ENCODE data around the gene CIB2. TPM values are rescaled to one million over a fixed set of nuclear protein-coding genes. Genes with fewer than 3 reads are reported as not detected.
"Not testable (repeated sequence)": the region's sequence is repeated elsewhere in the genome, so short reads cannot be mapped to it uniquely, and the experiment has no call there.

CIB2 gene
- total RNA-seq, 1 donor from 2014 or later: 1.8 TPM

DNA sequence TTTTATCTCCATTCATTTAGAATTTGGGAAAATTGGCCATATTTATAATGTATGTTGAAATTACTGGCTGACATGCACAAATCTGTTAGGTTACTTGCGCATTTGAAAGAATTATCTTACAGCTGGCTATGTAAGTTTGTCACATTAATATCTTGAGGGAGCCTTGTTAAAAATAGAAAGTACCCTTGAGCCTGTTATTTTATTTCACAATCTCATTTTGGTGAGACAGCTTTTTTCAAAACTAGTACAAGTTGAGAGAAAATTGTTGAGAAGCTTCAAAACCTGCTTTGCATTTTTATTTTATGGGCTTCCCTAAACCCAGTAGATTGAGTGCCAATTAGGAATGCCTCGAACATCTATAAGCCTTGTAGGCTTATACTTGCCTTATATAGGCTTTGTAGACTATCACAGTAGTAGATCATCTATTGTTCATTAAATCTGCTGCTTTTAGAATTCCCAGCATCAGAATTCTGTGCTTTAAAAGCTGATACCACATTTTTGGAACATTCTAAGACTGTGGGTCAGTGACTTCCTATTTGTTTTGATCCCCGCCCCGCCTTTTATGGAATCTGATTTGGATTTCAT, 24.2 kb upstream of the CIB2 start:
- TF ChIP-seq, protein P1, sequence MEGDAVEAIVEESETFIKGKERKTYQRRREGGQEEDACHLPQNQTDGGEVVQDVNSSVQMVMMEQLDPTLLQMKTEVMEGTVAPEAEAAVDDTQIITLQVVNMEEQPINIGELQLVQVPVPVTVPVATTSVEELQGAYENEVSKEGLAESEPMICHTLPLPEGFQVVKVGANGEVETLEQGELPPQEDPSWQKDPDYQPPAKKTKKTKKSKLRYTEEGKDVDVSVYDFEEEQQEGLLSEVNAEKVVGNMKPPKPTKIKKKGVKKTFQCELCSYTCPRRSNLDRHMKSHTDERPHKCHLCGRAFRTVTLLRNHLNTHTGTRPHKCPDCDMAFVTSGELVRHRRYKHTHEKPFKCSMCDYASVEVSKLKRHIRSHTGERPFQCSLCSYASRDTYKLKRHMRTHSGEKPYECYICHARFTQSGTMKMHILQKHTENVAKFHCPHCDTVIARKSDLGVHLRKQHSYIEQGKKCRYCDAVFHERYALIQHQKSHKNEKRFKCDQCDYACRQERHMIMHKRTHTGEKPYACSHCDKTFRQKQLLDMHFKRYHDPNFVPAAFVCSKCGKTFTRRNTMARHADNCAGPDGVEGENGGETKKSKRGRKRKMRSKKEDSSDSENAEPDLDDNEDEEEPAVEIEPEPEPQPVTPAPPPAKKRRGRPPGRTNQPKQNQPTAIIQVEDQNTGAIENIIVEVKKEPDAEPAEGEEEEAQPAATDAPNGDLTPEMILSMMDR (IDR thresholded peaks at IDR 0.05; ENCODE audit: insufficient read depth, low read length, severe bottlenecking): no peak
- Histone ChIP-seq H3K4me3 (ENCODE audit: low read depth, low read length) (no peak overlapping the region), H3K36me3 (ENCODE audit: control insufficient read depth, insufficient read depth, low read length) (no peaks in the 10 kb centered on the region), H3K27me3 (ENCODE audit: control insufficient read depth, insufficient read depth, low read length) (no peaks in the 10 kb centered on the region)
- FAIRE-seq (no peak), DNase-seq (ENCODE audit: low read depth) (no peak)

DNA sequence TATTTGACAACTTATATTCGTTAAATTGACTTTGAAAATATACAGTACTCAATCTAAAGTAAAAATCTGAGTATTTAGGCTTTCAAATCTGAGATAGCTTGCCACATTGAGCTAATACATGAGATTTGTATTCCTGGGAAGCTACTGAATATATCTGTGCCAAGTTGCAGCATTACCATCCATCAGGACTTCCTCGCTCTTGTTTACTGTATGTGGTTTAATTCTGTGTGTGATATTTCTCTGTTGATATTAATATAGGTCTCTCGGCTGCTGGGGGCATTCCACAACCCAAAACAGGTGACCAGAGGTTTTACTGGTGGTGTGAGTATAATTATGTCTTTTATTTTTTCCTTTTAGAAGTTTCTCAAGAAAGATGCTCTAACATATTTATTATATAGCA, 23.7 kb upstream of the CIB2 start:
- FAIRE-seq (no peak), DNase-seq (ENCODE audit: low read depth) (no peak)
- Histone ChIP-seq H3K36me3 (ENCODE audit: control insufficient read depth, insufficient read depth, low read length) (no peaks in the 10 kb centered on the region), H3K4me3 (ENCODE audit: low read depth, low read length) (no peak overlapping the region), H3K27me3 (ENCODE audit: control insufficient read depth, insufficient read depth, low read length) (no peaks in the 10 kb centered on the region)
- TF ChIP-seq, protein P1 (IDR thresholded peaks at IDR 0.05; ENCODE audit: insufficient read depth, low read length, severe bottlenecking): no peak

DNA sequence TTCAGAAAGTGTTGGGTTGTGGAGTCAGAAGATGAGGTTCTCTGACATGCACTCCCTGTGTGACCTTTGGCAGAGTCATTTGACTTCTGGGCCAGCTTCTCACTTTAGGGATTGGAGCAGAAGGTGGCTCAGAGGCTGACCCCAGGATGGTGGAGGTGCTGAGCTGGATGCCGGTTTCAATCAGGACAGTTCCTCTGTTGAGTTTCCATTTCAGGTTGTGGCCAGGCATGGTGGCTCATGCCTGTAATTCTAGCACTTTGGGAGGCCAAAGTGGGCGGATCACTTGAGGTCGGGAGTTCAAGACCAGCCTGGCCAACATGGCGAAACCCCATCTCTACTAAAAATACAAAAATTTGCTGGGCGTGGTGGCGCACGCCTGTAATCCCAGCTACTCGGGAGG, 19.8 kb upstream of the CIB2 start:
- H3K27me3 ChIP-seq (ENCODE audit: control insufficient read depth, insufficient read depth, low read length); H3K4me3 ChIP-seq (ENCODE audit: low read depth, low read length); DNase-seq (ENCODE audit: low read depth); H3K36me3 ChIP-seq (ENCODE audit: control insufficient read depth, insufficient read depth, low read length); FAIRE-seq: not testable (repeated sequence)

DNA sequence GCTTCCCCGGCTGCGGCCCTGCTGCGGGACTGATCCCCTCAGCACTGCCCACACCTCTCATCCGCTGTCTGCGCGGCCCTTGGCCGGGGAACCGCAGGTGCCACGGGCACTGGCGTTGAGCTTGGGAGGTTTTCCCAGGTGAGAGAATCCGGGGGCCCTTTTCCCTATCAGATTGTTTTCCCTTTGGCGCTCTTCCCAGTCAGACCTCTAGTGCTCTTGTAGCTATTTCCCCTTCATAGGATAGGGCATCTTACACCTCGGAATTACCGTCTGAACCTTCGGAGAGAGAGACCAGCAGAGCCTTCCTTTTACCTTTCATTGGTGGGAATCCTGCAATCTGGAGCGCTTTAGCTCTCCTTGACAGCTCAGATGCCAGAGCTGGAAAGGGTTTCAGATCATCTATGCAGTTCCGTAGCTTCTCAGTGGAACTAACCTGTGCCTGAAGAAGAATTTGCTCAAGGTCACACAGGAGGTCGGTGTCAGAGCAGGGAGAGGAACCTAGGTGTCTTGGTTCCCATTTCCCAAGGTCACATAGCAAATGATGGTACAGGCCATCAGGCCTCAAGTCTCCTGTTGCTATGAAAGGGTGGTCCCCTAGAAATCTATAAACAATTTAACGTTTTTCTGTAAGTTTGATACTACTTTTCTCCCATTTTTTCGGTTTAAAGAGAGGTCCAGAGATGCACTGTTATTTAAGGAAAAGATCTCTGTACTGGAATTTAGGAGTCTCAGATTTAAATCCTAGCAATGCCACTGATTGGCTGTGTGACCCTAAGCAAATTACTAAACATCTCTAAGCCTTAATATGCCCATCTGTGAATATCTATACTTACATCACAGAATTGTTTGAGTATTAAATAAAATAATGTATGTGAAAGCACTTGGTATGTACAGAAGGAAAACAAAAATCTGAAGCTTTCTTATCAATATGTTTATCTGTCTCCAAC, 18.8 kb upstream of the CIB2 start:
- Histone ChIP-seq H3K27me3 (ENCODE audit: control insufficient read depth, insufficient read depth, low read length) (no peaks in the 10 kb centered on the region), H3K4me3 (ENCODE audit: low read depth, low read length) (peak overlapping the region; percentile 66), H3K36me3 (ENCODE audit: control insufficient read depth, insufficient read depth, low read length) (no peaks in the 10 kb centered on the region)
- peak; percentile 21 for DNase-seq (ENCODE audit: low read depth)
- TF ChIP-seq, protein P1 (IDR thresholded peaks at IDR 0.05; ENCODE audit: insufficient read depth, low read length, severe bottlenecking): no peak
- no peak for FAIRE-seq

DNA sequence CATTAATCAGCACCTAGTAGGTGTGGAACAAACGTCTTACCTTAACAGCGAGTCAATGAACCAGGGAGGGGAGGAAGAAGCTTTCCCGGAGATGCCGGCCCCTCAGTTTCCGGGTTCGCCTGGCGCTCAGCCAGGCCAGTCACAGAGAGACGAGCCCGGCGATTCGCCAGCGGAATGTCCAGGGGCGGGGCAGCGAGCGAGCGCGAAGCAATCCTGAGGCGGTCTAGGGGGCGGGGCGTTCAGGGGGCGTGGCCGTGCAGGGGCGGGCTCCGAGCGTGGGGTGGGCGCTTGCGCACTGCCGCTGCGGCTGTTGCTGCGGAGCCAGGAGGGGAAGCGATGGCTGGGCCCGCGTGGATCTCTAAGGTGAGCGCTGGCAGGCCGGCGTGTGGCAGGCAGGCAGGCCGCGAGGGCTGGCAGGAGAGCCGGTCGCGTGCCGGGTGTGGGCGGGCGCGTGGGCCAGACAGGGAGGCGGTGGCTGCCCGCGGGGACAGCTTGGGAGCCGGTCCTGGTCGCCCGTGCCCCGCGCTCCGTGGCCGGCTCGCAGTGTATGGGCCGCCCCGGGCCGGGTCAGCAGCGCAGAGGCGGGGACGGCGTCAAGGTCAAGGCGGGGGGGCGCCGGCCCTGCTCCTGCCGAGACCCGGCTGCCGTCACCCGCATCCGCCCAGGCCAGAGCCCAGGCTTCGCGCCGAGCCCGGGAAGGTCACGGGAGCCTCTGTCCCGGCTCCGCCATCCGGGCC, 18.0 kb upstream of the CIB2 start, which contains the start of gene IDH3A:
Gene IDH3A, plus strand, starts transcription at position 295 of the 737 bp plus-strand sequence. Its CDS starts 42 bp downstream, at position 337.
- no peaks in the 10 kb centered on the region for H3K27me3 ChIP-seq (ENCODE audit: control insufficient read depth, insufficient read depth, low read length)
- FAIRE-seq (no peak), DNase-seq (ENCODE audit: low read depth) (peak; percentile 83)
- peak within 1 kb of the TSS; percentile 66 for H3K4me3 ChIP-seq (ENCODE audit: low read depth, low read length)
- TF ChIP-seq, protein P1 (IDR thresholded peaks at IDR 0.05; ENCODE audit: insufficient read depth, low read length, severe bottlenecking): no peak
- H3K36me3 ChIP-seq (ENCODE audit: control insufficient read depth, insufficient read depth, low read length): no peaks in the 10 kb centered on the region

Data from bronchial epithelial cell (primary cell).